Fibroblast of skin of left biceps (primary cell): ENCODE measurements around the gene MARF1.
"Not testable (repeated sequence)": the region's sequence is repeated elsewhere in the genome, so short reads cannot be mapped to it uniquely, and the experiment has no call there.

Experiments used
- DNase-seq, 2 experiments: peaks; one replicate each; pipeline ENCODE4 v3.0.0-alpha.2; 2013; ENCODE audit warnings: low read depth in 2 of 2

Gene MARF1

DNA sequence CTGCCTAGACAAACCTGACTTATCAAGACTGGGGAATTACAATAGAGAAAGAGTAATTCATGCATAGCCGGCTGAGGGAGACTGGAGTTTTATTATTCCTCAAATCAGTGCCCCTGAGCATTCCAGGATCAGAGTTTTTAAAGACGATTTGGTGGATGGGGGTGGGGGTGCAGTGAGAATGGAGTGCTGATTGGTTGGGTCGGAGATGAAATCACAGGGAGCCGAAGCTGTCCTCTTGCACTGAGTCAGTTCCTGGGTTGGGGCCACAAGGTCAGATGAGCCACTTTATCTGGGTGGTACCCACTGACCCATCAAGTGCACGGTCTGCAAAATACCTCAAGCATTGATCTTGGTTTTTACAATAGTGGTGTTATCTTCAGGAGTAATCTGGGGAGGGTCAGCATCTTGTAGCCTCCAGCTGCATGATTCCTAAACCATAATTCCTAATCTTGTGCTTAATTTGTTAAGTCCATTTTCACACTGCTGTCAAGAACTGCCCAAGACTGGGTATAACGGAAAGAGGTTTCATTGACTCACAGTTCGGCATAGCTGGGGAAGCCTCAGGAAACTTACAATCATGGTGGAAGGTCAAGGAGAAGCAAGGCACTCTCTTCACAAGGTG is 69.6 kb downstream of the MARF1 start:
- DNase-seq, result no peak

DNA sequence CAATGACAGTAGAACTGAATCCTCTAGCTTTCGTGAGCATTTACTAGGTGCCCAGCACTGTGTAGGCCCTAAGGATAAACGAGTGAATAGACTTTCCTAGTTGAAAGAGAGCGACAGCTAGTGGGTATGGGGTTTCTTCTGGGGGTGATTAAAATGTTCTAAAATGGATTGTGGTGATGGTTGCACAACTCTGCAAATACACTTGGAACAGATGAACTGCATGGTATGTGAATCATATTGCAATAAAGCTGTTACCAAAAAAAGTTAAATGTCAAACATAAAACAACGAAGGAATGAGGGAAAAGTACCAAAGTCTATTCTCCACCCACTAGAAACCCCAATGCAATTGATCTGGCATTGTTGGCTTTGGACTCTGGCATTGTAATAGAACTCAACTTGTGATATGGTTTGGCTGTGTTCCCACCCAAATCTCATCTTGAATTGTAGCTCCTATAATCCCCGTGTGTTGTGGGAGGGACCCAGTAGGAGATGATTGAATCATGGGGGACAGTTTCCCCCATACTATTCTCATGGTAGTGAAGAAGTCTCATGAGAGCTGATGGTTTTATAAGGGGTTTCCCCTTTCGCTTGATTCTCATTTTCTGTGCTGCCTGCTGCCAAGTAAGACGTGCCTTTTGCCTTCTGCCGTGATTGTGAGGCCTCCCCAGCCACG is 70.5 kb downstream of the MARF1 start:
- peak; percentile 89 to 93 for DNase-seq

DNA sequence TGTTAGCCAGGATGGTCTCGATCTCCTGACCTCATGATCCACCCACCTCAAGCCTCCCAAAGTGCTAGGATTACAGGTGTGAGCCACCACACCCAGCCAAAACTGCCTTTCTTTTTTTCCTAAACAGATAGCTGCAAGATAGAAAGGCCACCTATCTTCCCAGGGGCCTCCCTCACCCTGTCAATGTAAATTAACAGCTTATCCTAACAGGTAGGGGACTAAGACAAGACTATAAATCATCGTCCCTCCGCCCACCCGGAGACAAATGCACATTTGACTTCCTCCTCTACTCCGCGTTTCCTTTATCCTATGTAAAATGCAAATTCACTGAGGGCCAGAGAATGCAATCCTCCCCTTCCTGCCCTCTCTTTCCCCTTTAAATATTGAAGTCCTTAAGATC is 71.4 kb downstream of the MARF1 start:
- no peak for DNase-seq

DNA sequence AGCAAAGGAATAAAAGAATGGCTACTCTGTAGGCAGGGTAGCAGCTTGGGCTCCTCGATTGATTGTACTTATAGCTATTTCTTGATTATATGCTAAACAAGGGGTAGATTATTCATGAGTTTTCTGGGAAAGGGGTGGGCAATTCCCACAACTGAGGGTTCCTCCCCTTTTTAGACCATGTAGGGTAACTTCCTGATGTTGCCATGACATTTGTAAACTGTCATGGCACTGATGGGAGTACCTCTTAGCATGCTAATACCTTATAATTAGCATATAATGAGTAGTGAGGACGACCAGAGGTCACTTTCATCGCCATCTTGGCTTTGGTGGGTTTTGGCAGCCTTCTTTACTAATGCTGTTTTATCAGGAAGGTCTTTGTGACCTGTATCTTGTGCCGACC is 72.3 kb downstream of the MARF1 start:
- not testable (repeated sequence) for DNase-seq

DNA sequence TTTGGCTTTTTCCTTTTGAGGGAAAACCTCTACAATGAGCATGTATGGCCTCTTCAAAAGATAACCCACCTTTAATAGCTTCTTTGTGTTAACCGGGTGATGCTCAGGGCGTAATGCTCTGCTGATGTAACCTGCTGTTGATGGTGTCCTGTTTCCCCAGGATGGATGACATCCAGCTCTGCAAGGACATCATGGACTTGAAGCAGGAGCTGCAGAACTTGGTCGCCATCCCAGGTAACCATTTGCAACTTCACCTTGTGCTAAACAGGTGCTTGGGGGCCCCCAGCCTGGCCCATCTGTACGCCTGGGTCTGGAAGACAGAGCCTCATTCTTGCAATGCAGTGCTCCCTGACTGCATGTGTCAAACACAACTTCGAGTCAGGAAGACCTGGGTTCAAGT is 75.1 kb downstream of the MARF1 start:
- no peak for DNase-seq

DNA sequence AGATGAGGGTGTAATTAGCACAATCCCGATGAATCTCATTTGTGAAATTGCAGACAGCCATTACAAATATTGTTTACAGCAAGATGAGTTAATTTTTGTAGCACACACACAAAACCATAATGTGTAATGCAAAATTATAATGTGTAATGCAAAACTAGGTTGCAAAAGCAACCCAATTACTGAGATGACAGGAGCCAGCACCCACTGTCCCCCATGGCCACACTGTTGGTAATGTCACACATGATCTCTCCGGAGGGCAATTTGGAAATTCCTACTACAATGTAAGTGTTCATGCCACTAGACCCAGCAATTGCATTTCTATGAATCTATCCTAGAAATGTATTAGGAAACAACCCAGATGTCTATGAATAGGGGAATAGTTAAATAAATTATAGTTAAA is 76.9 kb downstream of the MARF1 start:
- no peak for DNase-seq

DNA sequence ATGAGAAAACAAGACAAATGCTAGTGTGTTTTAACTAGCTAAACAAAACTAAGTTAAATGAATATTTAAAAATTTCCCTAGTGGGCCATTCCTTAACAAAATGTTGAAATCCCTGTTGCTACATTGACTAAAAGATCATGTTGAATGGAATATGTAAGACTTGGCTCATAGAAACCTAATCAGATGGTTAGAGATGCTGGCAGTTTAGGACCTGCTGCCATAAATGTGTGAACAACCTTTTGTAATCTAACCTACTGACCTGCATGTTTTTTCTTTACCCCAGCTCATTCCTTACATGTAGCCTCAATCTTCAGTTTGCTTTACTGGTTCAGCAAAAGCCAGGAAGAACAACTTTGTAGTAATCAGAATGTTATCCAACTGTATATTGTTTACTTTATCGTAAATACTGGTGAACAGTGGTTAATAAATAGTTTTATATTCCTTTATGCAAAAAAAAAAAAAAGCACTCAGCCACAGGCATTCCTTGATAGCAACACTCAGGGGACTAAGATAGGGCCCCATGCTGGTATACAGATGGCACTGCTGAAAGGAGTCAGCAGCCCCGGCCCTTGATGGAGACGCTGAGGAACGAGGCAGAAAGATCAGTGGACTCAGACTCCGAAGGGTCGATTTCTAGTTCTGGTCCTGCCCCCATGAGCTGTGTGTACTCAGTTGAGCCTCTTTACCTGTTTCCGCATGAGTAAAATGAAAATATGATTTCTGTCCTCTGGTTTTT is 78.2 kb downstream of the MARF1 start:
- DNase-seq, result no peak

DNA sequence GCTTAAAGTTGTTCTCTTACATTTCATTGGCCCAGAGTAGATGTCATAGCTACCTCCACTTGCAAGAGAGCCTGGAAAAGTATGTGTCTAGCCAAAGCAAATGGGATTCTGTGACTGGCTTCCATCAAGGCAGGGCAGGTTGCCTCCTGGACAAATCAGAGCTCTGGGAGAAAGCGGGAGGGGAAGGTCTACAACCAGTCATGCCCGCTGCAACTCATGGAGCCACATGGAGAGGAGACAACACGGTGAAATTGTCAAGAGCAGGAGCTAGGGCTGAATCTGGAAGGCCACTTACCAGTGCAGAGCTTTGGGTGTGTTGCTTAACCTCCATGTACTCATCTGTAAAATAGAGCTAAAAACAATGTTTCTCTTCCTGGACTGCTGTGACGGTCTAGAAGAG is 83.8 kb downstream of the MARF1 start:
- no peak for DNase-seq

DNA sequence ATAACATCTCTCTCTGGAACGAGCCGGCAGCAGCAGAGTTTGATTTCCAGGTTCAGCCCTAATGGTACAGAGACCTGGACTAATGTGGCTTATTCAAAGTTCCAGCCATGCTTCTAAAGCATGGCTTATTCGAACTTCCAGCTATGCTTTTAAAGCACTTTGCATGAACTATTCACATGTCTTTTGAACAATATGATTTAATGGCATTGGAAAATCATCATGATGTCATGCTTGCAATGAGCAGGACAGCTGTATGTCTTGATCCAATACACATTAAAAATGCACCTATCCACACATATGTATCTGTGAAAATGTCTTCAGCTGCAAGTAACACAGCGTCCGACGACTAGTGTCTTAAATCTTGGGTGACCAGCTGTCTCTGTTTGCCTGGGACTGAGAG is 85.7 kb downstream of the MARF1 start:
- DNase-seq, result no peak

DNA sequence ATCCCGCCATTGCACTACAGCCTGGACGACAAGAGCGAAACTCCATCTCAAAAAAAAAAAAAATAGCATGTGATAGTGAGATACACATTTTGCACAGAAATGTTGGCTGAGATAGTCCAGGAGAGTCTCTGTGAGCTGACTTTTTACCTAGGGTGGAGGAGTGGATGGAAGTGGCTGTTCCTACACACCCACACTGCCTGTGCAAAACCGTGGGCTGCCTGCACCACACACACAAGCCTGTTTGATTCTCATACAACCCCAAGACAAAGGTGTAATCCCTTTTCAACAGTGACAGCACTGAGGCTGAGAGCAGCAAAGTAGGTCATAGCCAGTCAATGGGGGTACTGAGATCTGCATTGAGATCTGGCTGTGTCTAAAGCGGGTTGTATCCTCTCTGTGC is 86.8 kb downstream of the MARF1 start:
- DNase-seq, result no peak

DNA sequence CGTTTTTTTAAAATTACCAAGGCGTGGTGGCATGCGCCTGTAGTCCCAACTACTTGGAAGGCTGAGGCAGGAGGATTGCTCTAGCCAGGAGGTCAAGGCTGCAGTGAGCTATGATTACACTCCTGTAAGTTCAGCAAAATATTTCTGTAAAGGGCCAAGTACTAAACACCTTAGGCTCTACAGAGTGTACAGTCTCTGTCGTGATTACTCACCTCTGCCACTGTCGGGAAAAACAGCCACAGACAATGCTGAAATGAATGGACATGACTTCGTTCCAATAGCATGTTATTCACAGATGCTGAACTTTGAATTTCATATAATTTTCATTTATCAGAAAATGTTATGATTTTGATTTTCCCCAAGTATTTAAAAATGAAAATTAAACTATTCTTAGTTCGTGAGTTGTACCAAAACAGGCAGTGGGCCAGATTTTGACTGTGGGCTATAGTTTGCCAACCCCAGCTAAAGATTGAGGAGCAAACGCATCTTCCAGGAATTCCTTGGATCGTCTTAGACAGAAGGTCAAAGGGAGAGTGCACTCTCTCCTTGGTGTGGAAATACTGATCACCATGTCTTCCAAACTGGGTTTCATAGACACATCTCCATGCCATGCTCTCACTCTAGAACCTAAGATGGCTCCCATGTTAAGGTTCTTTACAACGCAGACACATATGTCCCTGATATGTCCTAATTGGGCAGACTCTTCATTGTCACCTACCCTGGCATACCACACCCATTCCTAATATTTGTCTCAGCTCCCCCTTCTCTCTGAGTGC is 89.5 kb downstream of the MARF1 start:
- no peak for DNase-seq

DNA sequence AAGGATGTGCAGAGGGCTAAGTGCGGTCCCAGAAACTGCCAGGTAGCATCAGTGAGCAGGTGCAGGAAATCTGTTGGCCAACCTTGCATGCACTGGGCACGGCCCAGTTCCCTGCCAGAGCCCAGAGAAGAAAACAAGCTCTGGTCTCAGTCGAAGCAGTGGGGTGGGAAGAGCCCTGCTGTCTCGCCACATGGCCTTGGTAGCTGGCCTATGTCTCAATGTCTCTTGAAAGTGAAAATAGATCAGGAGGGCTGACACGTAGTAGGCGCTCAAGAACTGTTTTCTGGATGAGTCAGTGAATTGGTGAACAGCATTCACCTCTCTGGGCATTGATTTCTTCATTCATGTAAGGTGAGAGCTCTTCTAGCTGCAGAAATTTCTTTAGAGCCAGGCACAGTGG is 90.4 kb downstream of the MARF1 start:
- no peak for DNase-seq

DNA sequence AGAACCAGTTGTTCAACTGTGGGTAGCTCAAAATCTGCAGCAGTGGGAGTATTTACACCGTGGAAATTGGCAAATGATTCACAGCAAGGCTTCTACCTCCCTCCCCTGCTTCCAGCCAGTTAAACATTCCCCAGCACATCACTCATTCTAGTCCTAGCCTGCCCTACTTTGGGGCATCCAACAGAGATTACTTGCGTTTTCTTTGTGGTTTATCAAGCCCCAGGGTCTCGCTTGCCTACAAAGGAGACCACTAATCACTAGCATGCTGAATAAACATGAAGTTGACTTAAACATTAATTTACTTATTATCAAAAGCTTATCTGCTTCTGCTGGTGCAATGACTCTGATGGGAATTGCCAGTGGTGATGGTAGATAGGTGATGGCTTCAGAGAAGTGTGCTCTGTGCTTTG is 94.5 kb downstream of the MARF1 start:
- DNase-seq, result no peak

DNA sequence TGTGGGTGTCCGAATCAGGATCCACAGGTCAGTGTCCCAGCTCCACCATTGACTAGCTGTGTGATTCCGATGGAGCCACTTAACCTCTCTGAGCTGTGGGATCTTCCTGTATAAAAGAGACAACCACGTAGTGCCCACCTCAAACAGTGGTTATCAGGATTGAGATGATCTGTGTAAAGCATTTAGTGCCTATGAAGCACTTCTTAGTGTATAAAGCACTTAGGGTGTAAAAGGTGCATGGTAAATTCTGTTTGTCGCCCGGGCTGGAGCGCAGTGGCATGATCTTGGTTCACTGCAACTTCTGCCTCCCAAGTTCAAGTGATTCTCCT is 95.2 kb downstream of the MARF1 start:
- DNase-seq, result no peak

DNA sequence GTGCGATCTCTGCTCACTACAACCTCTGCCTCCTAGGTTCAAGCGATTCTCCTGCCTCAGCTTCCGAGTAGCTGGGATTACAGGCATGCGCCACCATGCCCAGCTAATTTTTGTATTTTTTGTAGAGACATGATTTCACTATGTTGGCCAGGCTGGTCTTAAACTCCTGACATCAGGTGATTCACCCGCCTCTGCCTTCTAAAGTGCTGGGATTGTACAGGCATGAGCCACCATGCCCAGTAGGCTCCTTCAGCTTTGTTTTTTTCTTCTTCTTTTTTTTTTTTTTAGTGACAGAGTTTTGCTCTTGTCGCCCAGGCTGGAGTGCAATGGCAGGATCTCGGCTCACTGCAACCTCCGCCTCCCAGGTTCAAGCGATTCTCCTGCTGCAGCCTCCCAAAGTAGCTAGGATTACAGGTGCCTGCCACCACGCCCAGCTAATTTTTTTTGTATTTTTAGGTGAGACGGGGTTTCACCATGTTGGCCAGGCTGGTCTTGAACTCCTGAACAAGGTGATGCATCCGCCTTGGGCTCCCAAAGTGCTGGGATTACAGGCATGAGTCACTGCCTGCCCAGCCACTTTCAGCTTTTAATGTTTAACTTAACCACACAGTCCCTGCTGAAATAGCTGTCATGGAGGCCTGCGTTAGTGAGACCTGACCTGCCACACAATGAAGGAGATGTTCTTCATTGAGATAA is 95.7 kb downstream of the MARF1 start:
- not testable (repeated sequence) for DNase-seq

DNA sequence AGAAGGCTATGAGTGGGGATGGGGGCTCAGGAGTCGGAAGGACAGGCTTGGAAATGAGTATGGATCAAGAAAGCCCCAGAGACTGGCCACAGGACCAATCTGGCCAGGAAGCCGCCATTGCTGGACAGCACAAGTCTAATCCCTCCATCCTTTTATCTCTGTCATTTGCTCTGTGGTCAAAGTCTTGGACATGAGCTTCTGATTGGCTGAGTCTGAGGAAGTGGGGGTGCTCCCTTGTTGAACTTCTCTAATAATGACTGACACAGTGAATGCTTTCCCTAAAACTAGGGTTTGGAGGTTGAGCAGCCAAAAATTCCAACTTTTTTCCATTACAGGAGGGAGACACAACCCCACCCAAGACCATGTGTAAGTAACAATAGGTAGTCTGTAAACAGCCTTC is 97.4 kb downstream of the MARF1 start:
- no peak for DNase-seq

DNA sequence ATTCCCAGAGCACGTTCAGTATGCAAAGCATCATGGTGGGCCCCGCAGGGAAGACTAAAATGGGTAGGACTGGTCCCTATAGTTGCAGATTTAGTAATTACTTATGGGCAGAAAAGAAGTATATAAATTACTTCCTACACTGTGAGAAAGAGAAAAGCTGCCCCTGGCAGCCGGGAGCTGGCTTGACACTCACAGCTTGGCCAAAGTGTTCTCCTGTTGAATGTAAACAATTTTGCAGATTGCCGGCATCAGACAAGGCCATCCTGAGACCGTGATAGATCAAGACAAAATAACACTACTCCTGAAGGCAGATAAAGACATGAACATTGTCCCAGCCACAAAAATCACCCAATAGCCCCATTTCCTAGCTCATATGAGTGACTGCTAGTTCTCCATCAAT is 98.5 kb downstream of the MARF1 start:
- no peak for DNase-seq
